ENCODE results near the gene PDCL2. TPM values are rescaled to one million over a fixed set of nuclear protein-coding genes. Genes with fewer than 3 reads are reported as not detected.

Gene PDCL2
- total and polyA plus RNA-seq, 2 of the 8 experiments (the other 6 are each of a cell fraction or from before 2014, with no cell fraction given) = not detected

- H2BK12ac ChIP-seq (ENCODE audit: low read depth, low read length) = no peak overlapping the region
- no peaks in the 10 kb centered on the region for H4K20me1 ChIP-seq (replicated peaks in 1 of 2; ENCODE audit: control insufficient read depth in 1 of 2, insufficient read depth in 2 of 2, low read length in 2 of 2)
- H4K8ac ChIP-seq (ENCODE audit: extremely low read depth, insufficient read depth, low read length) = no peak overlapping the region
- CTCF ChIA-PET (ENCODE audit: partially characterized antibody) = interaction anchor here (0.6 kb wide), 1 partner anchor 276 kb away, joined by 5 read pairs; no protein-coding TSS in a partner anchor
- no peaks in the 10 kb centered on the region for H3K23me2 ChIP-seq (ENCODE audit: low read depth, low read length)
- H2BK15ac ChIP-seq (ENCODE audit: low read length) = no peak overlapping the region
- H2BK5ac ChIP-seq (ENCODE audit: low read depth, low read length) = no peak overlapping the region
- peaks cover 0 to 3% (median 1%) of the 10 kb centered on the region in 4 experiments; a peak in 2 of 7 replicates for H3K4me1 ChIP-seq (replicated peaks in 1 of 4; ENCODE audit: control insufficient read depth in 3 of 4, insufficient read depth in 4 of 4, low read length in 3 of 4)
- H3K9me3 ChIP-seq (ENCODE audit: insufficient read depth in 2 of 2, low read depth in 1 of 2, low read length in 1 of 2) = no peaks in the 10 kb centered on the region
- no peak overlapping the region for H4K5ac ChIP-seq (ENCODE audit: insufficient read length, low read depth, low read length)
- H3K4ac ChIP-seq (replicated peaks; ENCODE audit: insufficient read length, low read depth, low read length) = no peak overlapping the region
- H3K14ac ChIP-seq (ENCODE audit: insufficient read length) = no peak overlapping the region
- no peaks in the 10 kb centered on the region for H3K36me3 ChIP-seq (ENCODE audit: control insufficient read depth in 2 of 4, insufficient read depth in 4 of 4, low read length in 3 of 4)
- no peaks in the 10 kb centered on the region for H3K79me2 ChIP-seq (ENCODE audit: control insufficient read depth in 1 of 2, insufficient read depth in 2 of 2, low read length in 2 of 2)
- H2AFZ ChIP-seq (ENCODE audit: low read length) = no peak overlapping the region
- no peak for FAIRE-seq
- H3K23ac ChIP-seq (ENCODE audit: insufficient read length) = no peak overlapping the region
- no peak overlapping the region for H3K9ac ChIP-seq (replicated peaks in 1 of 4; ENCODE audit: extremely low read depth in 1 of 4, low read depth in 3 of 4, low read length in 3 of 4)
- H3K56ac ChIP-seq (replicated peaks; ENCODE audit: insufficient read length, low read depth, low read length) = no peak overlapping the region
- peaks cover 0 to 1% (median 0%) of the 10 kb centered on the region in 4 experiments; a peak in 1 of 7 replicates for H3K27me3 ChIP-seq (replicated peaks in 1 of 4; ENCODE audit: control insufficient read depth in 3 of 4, extremely low read depth in 1 of 4, insufficient read depth in 3 of 4, low read length in 3 of 4)
- no peak overlapping the region for H4K91ac ChIP-seq (replicated peaks; ENCODE audit: insufficient read length, low read length)
- no peak overlapping the region for H3K4me3 ChIP-seq (ENCODE audit: extremely low read depth in 1 of 4, insufficient read depth in 2 of 4, low read depth in 3 of 4, low read length in 4 of 4)
- H3K18ac ChIP-seq (ENCODE audit: extremely low read depth, low read length) = no peak overlapping the region
- DNase-seq (ENCODE audit: low read depth in 1 of 2, low spot score in 2 of 2) = no peak
- H3K4me2 ChIP-seq (ENCODE audit: insufficient read depth in 1 of 2, low read depth in 2 of 2, low read length in 2 of 2) = no peak overlapping the region
- H2BK120ac ChIP-seq (replicated peaks; ENCODE audit: low read depth, low read length) = no peak overlapping the region
- no peak overlapping the region for H2BK20ac ChIP-seq (ENCODE audit: low read length)
- H3K79me1 ChIP-seq (ENCODE audit: low read depth, low read length) = no peaks in the 10 kb centered on the region
- no peak overlapping the region for H3K27ac ChIP-seq (ENCODE audit: low read depth, low read length)
- 96% methylated on average over 3 of the region's 3 CpGs; no CpG with 5 or more reads in 1 of the 2 experiments for WGBS, 2 experiments (ENCODE audit: extremely low coverage in 1 of 2, insufficient coverage in 1 of 2, insufficient read length in 1 of 2, insufficient replicate concordance in 2 of 2, low coverage in 1 of 2, low lambda C conversion rate in 2 of 2, missing lambda C conversion rate in 1 of 2)
- no peak overlapping the region for H2AK5ac ChIP-seq (ENCODE audit: low read depth, low read length)
- POLR2A ChIA-PET (ENCODE audit: partially characterized antibody) = no interaction called here
- TF ChIP-seq SP2 (IDR thresholded peaks at IDR 0.05; ENCODE audit: low read length) (no peak), SP1 (IDR thresholded peaks at IDR 0.05; ENCODE audit: low read depth, low read length) (no peak), JUN (IDR thresholded peaks at IDR 0.05; ENCODE audit: low read depth, low read length) (no peak), TAF7 (optimal IDR thresholded peaks at IDR 0.05; ENCODE audit: borderline replicate concordance, low read depth, low read length) (no peak), POLR2A (IDR thresholded peaks at IDR 0.05; ENCODE audit: control extremely low read depth in 1 of 2, low read depth in 2 of 2, low read length in 2 of 2) (no peak), PHF8 (conservative IDR thresholded peaks at IDR 0.05; ENCODE audit: low read depth, low read length) (no peak), NANOG (IDR thresholded peaks at IDR 0.05; ENCODE audit: insufficient read depth, low read depth, low read length, poor library complexity, severe bottlenecking) (no peak), RXRA (IDR thresholded peaks at IDR 0.05; ENCODE audit: insufficient read depth, low read depth, low read length) (no peak)
- TF ChIP-seq, protein P1, sequence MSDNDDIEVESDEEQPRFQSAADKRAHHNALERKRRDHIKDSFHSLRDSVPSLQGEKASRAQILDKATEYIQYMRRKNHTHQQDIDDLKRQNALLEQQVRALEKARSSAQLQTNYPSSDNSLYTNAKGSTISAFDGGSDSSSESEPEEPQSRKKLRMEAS (IDR thresholded peaks at IDR 0.05) = no peak
- TF ChIP-seq, protein P2, sequence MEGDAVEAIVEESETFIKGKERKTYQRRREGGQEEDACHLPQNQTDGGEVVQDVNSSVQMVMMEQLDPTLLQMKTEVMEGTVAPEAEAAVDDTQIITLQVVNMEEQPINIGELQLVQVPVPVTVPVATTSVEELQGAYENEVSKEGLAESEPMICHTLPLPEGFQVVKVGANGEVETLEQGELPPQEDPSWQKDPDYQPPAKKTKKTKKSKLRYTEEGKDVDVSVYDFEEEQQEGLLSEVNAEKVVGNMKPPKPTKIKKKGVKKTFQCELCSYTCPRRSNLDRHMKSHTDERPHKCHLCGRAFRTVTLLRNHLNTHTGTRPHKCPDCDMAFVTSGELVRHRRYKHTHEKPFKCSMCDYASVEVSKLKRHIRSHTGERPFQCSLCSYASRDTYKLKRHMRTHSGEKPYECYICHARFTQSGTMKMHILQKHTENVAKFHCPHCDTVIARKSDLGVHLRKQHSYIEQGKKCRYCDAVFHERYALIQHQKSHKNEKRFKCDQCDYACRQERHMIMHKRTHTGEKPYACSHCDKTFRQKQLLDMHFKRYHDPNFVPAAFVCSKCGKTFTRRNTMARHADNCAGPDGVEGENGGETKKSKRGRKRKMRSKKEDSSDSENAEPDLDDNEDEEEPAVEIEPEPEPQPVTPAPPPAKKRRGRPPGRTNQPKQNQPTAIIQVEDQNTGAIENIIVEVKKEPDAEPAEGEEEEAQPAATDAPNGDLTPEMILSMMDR (IDR thresholded peaks at IDR 0.05; ENCODE audit: control extremely low read depth in 1 of 3, insufficient read depth in 1 of 3, low read depth in 1 of 3, low read length in 3 of 3) = no peak
Measured at GRCh38 chr4:55611358-55612059, 19.5 kb upstream of the PDCL2 start.

Measured in H1 (cell line).